Thyroid gland (tissue), 4 donors: ENCODE measurements around the gene LIN28A.

Experiments
- POLR2A ChIP-seq, 2 donors: fragments of 450-650 bp; IDR thresholded peaks; one replicate each; pipeline ENCODE4 v1.6.1; 2017; ENCODE audit warnings: antibody characterized with exemption in 2 of 2, mild to moderate bottlenecking in 2 of 2, moderate library complexity in 1 of 2
- TF ChIP-seq, protein P1 (sequence below), 6 experiments: fragments of 200-600 bp in 3 of 6; fragments of 450-650 bp in 3 of 6; sonication (generic) in 3 of 6; IDR thresholded peaks; one replicate each; pipeline ENCODE4 v1.5.1; 2016 to 2019; ENCODE audit warnings: antibody characterized with exemption in 6 of 6, mild to moderate bottlenecking in 2 of 6, inconsistent platforms in 1 of 6, moderate library complexity in 1 of 6

DNA sequence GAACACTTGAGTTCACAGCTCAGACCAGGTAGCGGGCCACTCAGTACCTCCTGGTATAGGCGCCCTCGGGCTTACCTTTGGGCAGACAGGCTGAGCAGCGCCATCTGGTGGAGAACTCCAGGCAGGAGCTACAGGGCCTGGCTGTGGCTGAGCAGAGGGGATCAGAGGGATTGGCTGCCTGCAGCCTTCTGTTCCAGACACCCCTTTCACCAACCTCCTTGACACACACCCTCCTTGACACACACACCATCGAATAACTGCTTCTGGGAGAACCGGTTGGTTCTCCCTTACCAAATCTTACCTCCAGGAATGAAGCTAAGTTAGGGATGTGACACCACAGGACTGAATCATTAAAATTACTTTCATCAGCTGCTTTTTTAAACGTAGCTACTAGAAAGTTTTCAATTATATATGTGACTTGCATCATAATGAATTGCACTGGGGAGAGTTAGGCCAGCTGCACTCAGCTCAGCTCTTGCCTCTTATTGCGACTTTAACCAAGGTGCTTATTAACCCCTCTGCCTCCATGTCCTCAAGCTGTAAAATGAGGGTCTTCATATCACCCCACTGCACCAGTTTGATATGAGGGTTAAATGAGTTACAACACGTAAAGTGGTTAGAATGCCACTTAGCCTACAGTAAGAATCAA is 6.6 kb downstream of the LIN28A start:
- TF ChIP-seq, protein P1, sequence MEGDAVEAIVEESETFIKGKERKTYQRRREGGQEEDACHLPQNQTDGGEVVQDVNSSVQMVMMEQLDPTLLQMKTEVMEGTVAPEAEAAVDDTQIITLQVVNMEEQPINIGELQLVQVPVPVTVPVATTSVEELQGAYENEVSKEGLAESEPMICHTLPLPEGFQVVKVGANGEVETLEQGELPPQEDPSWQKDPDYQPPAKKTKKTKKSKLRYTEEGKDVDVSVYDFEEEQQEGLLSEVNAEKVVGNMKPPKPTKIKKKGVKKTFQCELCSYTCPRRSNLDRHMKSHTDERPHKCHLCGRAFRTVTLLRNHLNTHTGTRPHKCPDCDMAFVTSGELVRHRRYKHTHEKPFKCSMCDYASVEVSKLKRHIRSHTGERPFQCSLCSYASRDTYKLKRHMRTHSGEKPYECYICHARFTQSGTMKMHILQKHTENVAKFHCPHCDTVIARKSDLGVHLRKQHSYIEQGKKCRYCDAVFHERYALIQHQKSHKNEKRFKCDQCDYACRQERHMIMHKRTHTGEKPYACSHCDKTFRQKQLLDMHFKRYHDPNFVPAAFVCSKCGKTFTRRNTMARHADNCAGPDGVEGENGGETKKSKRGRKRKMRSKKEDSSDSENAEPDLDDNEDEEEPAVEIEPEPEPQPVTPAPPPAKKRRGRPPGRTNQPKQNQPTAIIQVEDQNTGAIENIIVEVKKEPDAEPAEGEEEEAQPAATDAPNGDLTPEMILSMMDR (IDR thresholded peaks at IDR 0.05), result peak; percentile 31 to 92 (median 66)
- no peak for TF ChIP-seq POLR2A (IDR thresholded peaks at IDR 0.05)
